Measurements from ENCODE around the gene FAXDC2. TPM values are rescaled to one million over a fixed set of nuclear protein-coding genes. Genes with fewer than 3 reads are reported as not detected.

Gene FAXDC2
- total and polyA plus RNA-seq, 2 of the 13 experiments (the other 11 are each of a cell fraction or from before 2014, with no cell fraction given): 4.7 to 58.8 TPM

DNA sequence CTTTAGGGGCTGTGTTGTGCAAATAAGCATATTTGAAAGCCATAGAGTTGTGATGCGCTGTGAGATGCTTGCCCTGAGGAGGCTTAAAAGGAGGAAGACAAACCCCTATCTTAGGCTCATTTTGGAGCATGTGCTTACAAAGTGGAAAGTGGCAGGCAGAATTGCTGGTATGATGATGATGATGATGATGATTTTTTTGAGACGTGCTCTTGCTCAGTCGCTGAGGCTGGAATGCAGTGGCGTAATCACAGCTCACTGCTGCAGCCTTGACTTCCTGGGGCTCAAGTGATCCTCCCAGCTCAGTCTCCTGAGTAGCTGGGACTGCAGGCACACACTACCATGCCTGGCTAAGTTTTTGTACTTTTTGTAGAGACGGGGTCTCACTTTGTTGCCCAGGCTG, 9.7 kb upstream of the FAXDC2 start (continued):
- TF ChIP-seq ZNF687 (CRISPR knock-in tag; IDR thresholded peaks at IDR 0.05) (peak; percentile 56), ZNF691 (CRISPR knock-in tag; IDR thresholded peaks at IDR 0.05; ENCODE audit: borderline replicate concordance, low read depth) (no peak), KLF6 (CRISPR knock-in tag; IDR thresholded peaks at IDR 0.05) (no peak), NR3C1 (CRISPR knock-in tag; IDR thresholded peaks at IDR 0.05) (no peak), HDAC6 (IDR thresholded peaks at IDR 0.05; ENCODE audit: low read depth, low read length) (no peak), IKZF4 (CRISPR knock-in tag; IDR thresholded peaks at IDR 0.05; ENCODE audit: borderline replicate concordance, low read depth, not compliant biosample characterization) (no peak), ZNF577 (CRISPR knock-in tag; IDR thresholded peaks at IDR 0.05; ENCODE audit: borderline replicate concordance, low read depth) (no peak), ETV6 (CRISPR knock-in tag; conservative IDR thresholded peaks at IDR 0.05) (no peak), MED8 (CRISPR knock-in tag; IDR thresholded peaks at IDR 0.05; ENCODE audit: insufficient replicate concordance) (no peak), CEBPB (IDR thresholded peaks at IDR 0.05; ENCODE audit: borderline replicate concordance, low read depth, low read length) (peak; percentile 77; the same call in 1 of the 2 replicates), FOXK2 (IDR thresholded peaks at IDR 0.05) (no peak), TFAP4 (IDR thresholded peaks at IDR 0.05; ENCODE audit: borderline replicate concordance, low read depth) (no peak; the same call in 1 of the 2 replicates), CTCF (CRISPR knock-in tag; IDR thresholded peaks at IDR 0.05) (no peak), ZFP37 (CRISPR knock-in tag; IDR thresholded peaks at IDR 0.05; ENCODE audit: borderline replicate concordance) (no peak), AHR (CRISPR knock-in tag; IDR thresholded peaks at IDR 0.05) (no peak), ZNF382 (CRISPR knock-in tag; IDR thresholded peaks at IDR 0.05; ENCODE audit: borderline replicate concordance) (no peak), ZBTB7B (CRISPR knock-in tag; IDR thresholded peaks at IDR 0.05) (no peak)
- TF ChIP-seq, protein P1, sequence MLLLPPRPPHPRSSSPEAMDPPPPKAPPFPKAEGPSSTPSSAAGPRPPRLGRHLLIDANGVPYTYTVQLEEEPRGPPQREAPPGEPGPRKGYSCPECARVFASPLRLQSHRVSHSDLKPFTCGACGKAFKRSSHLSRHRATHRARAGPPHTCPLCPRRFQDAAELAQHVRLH (CRISPR knock-in tag; IDR thresholded peaks at IDR 0.05; ENCODE audit: borderline replicate concordance, low read depth): no peak
- TF ChIP-seq, protein P2, sequence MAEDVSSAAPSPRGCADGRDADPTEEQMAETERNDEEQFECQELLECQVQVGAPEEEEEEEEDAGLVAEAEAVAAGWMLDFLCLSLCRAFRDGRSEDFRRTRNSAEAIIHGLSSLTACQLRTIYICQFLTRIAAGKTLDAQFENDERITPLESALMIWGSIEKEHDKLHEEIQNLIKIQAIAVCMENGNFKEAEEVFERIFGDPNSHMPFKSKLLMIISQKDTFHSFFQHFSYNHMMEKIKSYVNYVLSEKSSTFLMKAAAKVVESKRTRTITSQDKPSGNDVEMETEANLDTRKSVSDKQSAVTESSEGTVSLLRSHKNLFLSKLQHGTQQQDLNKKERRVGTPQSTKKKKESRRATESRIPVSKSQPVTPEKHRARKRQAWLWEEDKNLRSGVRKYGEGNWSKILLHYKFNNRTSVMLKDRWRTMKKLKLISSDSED (CRISPR knock-in tag; IDR thresholded peaks at IDR 0.05): no peak

Data from HepG2 (cell line).